ENCODE measurements around the gene C2orf42. TPM values are rescaled to one million over a fixed set of nuclear protein-coding genes. Genes with fewer than 3 reads are reported as not detected.
A peak's percentile ranks its signal among the peaks of the same experiment; 100 is the strongest.

Gene C2orf42
- total and polyA plus RNA-seq, 10 of the 15 experiments (the other 5 are each of a cell fraction or from before 2014, with no cell fraction given) = 5.5 to 19.8 (median 11.5) TPM

GRCh38 chr2:70141212-70141901, 49.5 kb downstream of the C2orf42 start (continued):
- TF ChIP-seq ZNF384 (IDR thresholded peaks at IDR 0.05; ENCODE audit: borderline replicate concordance, low read depth, low read length) = no peak
- no peak for TF ChIP-seq TCF3 (IDR thresholded peaks at IDR 0.05; ENCODE audit: borderline replicate concordance, insufficient read depth, low read depth, low read length)
- no peak for TF ChIP-seq RFX5 (IDR thresholded peaks at IDR 0.05; ENCODE audit: low read depth, low read length)
- TF ChIP-seq CHD2 (IDR thresholded peaks at IDR 0.05; ENCODE audit: borderline replicate concordance, low read depth, low read length) = no peak
- 0 out of 2 replicates have a peak, but pooled peaks have one; percentile 38 for TF ChIP-seq CBFB (IDR thresholded peaks at IDR 0.05; ENCODE audit: low read depth)
- TF ChIP-seq POLR2AphosphoS2 (IDR thresholded peaks at IDR 0.05; ENCODE audit: low read depth, low read length) = peak; percentile 68; the same call in 1 of the 2 replicates
- peak; percentile 90 for TF ChIP-seq SMARCA5 (IDR thresholded peaks at IDR 0.05)
- peak; percentile 76; the same call in 1 of the 2 replicates for TF ChIP-seq CREB1 (IDR thresholded peaks at IDR 0.05; ENCODE audit: low read depth)
- TF ChIP-seq TCF12 (IDR thresholded peaks at IDR 0.05; ENCODE audit: low read depth, low read length) = no peak
- TF ChIP-seq USF2 (IDR thresholded peaks at IDR 0.05; ENCODE audit: borderline replicate concordance, low read depth, low read length) = no peak
- TF ChIP-seq REST (IDR thresholded peaks at IDR 0.05; ENCODE audit: low read depth, low read length) = no peak
- TF ChIP-seq MYB (IDR thresholded peaks at IDR 0.05; ENCODE audit: borderline replicate concordance, low read depth, low read length) = no peak
- TF ChIP-seq PKNOX1 (IDR thresholded peaks at IDR 0.05) = peak; percentile 28; the same call in 1 of the 2 replicates
- no peak for TF ChIP-seq PBX3 (IDR thresholded peaks at IDR 0.05; ENCODE audit: insufficient replicate concordance, low read depth, low read length)
- TF ChIP-seq RCOR1 (conservative IDR thresholded peaks at IDR 0.05; ENCODE audit: low read depth, low read length) = no peak
- TF ChIP-seq IRF5 (IDR thresholded peaks at IDR 0.05; ENCODE audit: borderline replicate concordance) = no peak
- TF ChIP-seq ZNF622 (IDR thresholded peaks at IDR 0.05) = no peak
- no peak for TF ChIP-seq CEBPZ (IDR thresholded peaks at IDR 0.05; ENCODE audit: low read depth, low read length)
